HG02610 (cell line): ENCODE data around the gene UGT2A3.
"Not testable (repeated sequence)": the region's sequence is repeated elsewhere in the genome, so short reads cannot be mapped to it uniquely, and the experiment has no call there.

Experiments
- ATAC-seq: cut with Tn5 transposase; IDR thresholded peaks from one replicate; pipeline ENCODE4 v1.9.1; 2021; ENCODE audit warnings: mild to moderate bottlenecking, moderate library complexity; ENCODE audit not compliant: unreplicated experiment

The UGT2A3 gene

GRCh38 chr4:68951078-68951805, at the start of gene UGT2A3:
UGT2A3 (minus strand) TSS chr4:68951804; CDS start chr4:68951760, 44 bp downstream.
- peak; percentile 63 for ATAC-seq

- ATAC-seq = no peak
Measured at GRCh38 chr4:68997040-68997439, 45.4 kb upstream of the UGT2A3 start.

- no peak for ATAC-seq
Measured at GRCh38 chr4:68995292-68995691, 43.7 kb upstream of the UGT2A3 start.

GRCh38 chr4:68987007-68987406, 35.4 kb upstream of the UGT2A3 start:
- no peak for ATAC-seq

- no peak for ATAC-seq
Measured at GRCh38 chr4:68985442-68985841, 33.8 kb upstream of the UGT2A3 start.

- no peak for ATAC-seq
Measured at GRCh38 chr4:68984947-68985346, 33.3 kb upstream of the UGT2A3 start.

GRCh38 chr4:68963374-68963773, 11.8 kb upstream of the UGT2A3 start:
- no peak for ATAC-seq

- ATAC-seq = no peak
Measured at GRCh38 chr4:68962868-68963267, 11.3 kb upstream of the UGT2A3 start.

- ATAC-seq = no peak
Measured at GRCh38 chr4:68960294-68961163, 8.9 kb upstream of the UGT2A3 start.

- not testable (repeated sequence) for ATAC-seq
Measured at GRCh38 chr4:68959085-68959484, 7.5 kb upstream of the UGT2A3 start.

GRCh38 chr4:68954126-68954525, 2.5 kb upstream of the UGT2A3 start:
- no peak for ATAC-seq

- no peak for ATAC-seq
Measured at GRCh38 chr4:68953056-68953596, 1.5 kb upstream of the UGT2A3 start.

- ATAC-seq = no peak
Measured at GRCh38 chr4:68951806-68952585, 392 bp upstream of the UGT2A3 start.

- no peak for ATAC-seq
Measured at GRCh38 chr4:68950033-68950432, 1.6 kb downstream of the UGT2A3 start.

GRCh38 chr4:68948985-68949384, 2.6 kb downstream of the UGT2A3 start:
- no peak for ATAC-seq

- no peak for ATAC-seq
Measured at GRCh38 chr4:68948044-68948743, 3.4 kb downstream of the UGT2A3 start.

GRCh38 chr4:68929076-68929737, 22.4 kb downstream of the UGT2A3 start:
- ATAC-seq = no peak

- no peak for ATAC-seq
Measured at GRCh38 chr4:68927165-68927564, 24.4 kb downstream of the UGT2A3 start.

GRCh38 chr4:68922202-68922601, 29.4 kb downstream of the UGT2A3 start:
- ATAC-seq = not testable (repeated sequence)

- no peak for ATAC-seq
Measured at GRCh38 chr4:68921051-68921450, 30.6 kb downstream of the UGT2A3 start.
